HUES48 (cell line): ENCODE data around the gene ZNF23.

Source experiments
- H3K27ac ChIP-seq: one replicate; pipeline ENCODE4 v1.7.0; 2013; ENCODE audit warnings: low read depth, low read length, inconsistent platforms
- H3K27me3 ChIP-seq: 2 replicates; pipeline ENCODE4 v1.6.1; 2013; ENCODE audit warnings: mild to moderate bottlenecking, low read length; ENCODE audit not compliant: control insufficient read depth, insufficient read depth
- H3K36me3 ChIP-seq: 2 replicates; pipeline ENCODE4 v1.6.1; 2013; ENCODE audit warnings: low read length; ENCODE audit not compliant: control insufficient read depth, insufficient read depth
- H3K4me1 ChIP-seq: 2 replicates; pipeline ENCODE4 v1.6.1; 2013; ENCODE audit warnings: mild to moderate bottlenecking, low read length; ENCODE audit not compliant: control insufficient read depth, insufficient read depth
- H3K4me3 ChIP-seq: 2 replicates; pipeline ENCODE4 v1.5.1; 2013; ENCODE audit warnings: mild to moderate bottlenecking, low read depth, low read length
- H3K9ac ChIP-seq: 2 replicates; pipeline ENCODE4 v1.6.1; 2013; ENCODE audit warnings: mild to moderate bottlenecking, low read depth, low read length, moderate library complexity
- H3K9me3 ChIP-seq: 2 replicates; pipeline ENCODE4 v1.6.1; 2013; ENCODE audit warnings: low read length; ENCODE audit not compliant: control insufficient read depth, insufficient read depth

ZNF23 gene

DNA sequence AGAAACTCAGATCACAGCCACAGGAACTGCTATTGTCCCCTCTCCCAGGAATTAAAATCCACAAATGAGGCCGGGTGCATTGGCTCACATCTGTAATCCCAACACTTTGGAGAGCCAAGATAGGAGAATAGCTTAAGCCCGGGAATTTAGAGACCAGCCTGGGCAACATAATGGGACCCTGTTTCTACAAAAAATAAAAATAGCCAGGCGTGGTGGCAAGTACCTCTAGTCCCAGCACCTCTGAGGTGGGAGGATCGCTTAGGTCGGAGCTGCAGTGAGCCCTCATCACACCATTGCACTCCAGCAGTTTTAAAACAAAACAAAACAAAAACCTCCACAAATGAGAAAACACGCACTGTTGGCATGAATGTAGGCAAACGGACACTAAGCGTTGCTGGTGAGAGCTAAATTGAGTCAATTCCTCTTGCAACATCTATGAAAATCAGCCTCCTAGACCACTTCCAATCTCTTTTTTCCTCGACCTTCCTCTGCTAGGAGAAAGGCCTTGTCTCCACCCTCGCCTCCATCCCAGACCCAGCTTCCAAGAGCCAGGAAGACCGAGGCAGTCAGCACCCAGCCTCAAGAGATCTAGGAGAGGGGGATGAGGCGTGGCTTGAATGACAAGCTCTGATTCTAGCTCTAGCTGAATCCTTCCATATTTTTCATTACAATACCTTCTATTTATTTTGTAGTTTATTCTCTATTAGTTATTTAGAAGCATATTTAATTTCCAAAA, 35.0 kb downstream of the ZNF23 start:
- Histone ChIP-seq H3K9ac (no peak overlapping the region), H3K9me3 (no peaks in the 10 kb centered on the region), H3K27ac (peak overlapping the region; percentile 9), H3K36me3 (no peaks in the 10 kb centered on the region), H3K4me1 (peaks cover 7% of the 10 kb centered on the region; the same call in 1 of the 2 replicates), H3K27me3 (peaks cover 9% of the 10 kb centered on the region), H3K4me3 (no peak overlapping the region; the same call in 1 of the 2 replicates)

DNA sequence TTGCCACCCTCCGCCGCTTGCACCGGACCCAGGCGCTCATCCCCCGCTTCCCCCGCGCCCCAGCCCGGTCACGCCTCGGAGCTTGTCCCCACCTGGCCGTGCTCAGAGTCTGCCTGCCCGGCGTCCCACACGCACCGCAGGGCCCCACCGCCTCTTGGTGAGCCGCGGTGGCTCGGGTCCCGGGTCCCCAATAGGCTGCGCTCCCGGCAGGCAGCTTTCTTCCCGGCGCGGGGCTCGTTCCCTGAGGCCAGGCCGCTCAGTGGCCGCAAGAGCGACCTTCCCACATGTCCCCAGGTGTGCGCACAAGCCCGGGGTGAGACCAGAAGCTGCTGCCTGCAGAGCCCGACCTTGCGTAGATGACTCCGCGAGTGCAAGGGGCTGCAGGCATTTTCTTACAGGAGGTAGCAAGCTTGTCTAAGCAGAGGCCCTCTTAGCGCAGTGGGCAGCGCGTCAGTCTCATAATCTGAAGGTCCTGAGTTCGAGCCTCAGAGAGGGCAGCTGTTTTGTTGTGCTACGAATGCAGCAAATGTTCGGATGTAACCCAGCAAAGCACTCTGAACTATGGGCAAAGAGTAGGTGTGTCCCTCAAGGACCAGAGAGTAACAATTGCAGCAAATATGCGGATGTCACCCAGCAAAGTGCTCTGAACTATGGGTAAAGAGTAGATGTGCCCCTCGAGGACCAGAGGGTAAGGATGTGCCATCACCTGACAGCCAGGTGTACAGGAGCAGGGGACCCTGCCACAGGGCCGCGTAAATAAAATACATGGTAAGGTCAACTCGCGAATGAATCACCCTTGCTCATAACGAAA, 35.8 kb downstream of the ZNF23 start:
- Histone ChIP-seq H3K27ac (peak overlapping the region; percentile 9), H3K4me1 (peaks cover 7% of the 10 kb centered on the region; the same call in 1 of the 2 replicates), H3K4me3 (peak overlapping the region; percentile 75), H3K9ac (no peak overlapping the region; the same call in 1 of the 2 replicates), H3K36me3 (no peaks in the 10 kb centered on the region), H3K9me3 (no peaks in the 10 kb centered on the region), H3K27me3 (peaks cover 9% of the 10 kb centered on the region)

DNA sequence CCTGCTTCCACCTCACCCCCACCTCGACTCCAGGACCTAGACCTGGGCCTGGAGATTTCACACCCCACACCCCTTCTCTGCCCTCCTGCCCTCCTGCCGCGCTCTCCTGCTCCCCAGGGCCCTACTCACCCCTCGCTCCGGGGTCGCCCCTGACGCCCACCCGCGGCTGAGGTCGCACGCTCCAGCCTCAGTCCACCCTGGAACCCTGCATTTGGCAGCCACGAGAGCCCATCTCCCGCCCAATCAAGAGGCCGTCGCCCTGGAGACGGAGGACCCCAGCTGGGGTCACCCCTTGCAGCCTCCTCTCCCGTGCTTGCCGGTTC, 36.3 kb downstream of the ZNF23 start:
- peaks cover 9% of the 10 kb centered on the region for H3K27me3 ChIP-seq
- H3K9ac ChIP-seq = no peak overlapping the region
- H3K36me3 ChIP-seq = no peaks in the 10 kb centered on the region
- H3K27ac ChIP-seq = no peak overlapping the region
- no peaks in the 10 kb centered on the region for H3K9me3 ChIP-seq
- H3K4me1 ChIP-seq = peaks cover 7% of the 10 kb centered on the region; the same call in 1 of the 2 replicates
- H3K4me3 ChIP-seq = peak overlapping the region; percentile 75

DNA sequence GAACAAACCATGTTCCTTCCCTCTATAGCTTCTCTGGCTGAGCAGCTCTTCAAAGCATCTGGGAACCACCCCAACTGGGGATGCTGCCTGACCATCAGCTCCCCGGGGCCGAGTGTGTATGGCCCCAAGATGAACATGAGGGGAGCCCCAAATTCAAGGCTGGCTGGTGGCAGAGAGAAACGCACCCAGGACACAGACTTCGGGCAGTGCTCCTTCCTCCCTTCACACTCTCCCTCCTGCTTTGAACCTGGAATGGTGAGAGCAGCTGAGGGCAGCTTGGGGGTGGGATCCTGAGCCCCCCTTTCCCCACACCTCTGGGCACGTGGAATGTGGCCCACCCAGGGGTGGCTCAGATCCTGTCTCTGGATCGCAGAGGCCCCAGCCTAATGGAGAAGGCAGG, 37.4 kb downstream of the ZNF23 start:
- H3K27ac ChIP-seq = no peak overlapping the region
- H3K9ac ChIP-seq = no peak overlapping the region
- H3K36me3 ChIP-seq = no peaks in the 10 kb centered on the region
- no peaks in the 10 kb centered on the region for H3K9me3 ChIP-seq
- peaks cover 7% of the 10 kb centered on the region; the same call in 1 of the 2 replicates for H3K4me1 ChIP-seq
- peaks cover 9% of the 10 kb centered on the region for H3K27me3 ChIP-seq
- H3K4me3 ChIP-seq = no peak overlapping the region

DNA sequence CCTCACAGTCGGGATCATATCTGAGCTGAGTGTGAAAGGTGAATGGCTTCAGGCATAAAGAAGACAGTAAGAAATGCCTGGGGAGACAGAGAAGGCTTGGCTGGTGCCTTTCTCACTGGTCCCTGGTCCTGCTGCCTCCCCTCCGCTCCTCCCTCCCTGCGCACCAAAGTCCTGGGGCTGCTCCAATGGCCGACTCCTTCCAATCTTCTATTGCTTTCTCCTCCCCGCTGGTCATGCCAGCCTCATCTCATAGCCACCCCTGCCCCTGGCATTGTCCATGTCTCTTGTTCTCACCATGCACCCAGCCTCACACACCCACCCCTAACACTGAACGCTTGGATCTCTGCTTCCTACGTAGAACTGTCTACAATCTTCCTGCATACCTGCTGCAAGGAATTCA, 38.2 kb downstream of the ZNF23 start:
- H3K36me3 ChIP-seq = no peaks in the 10 kb centered on the region
- peaks cover 9% of the 10 kb centered on the region for H3K27me3 ChIP-seq
- H3K27ac ChIP-seq = no peak overlapping the region
- no peak overlapping the region for H3K9ac ChIP-seq
- peaks cover 7% of the 10 kb centered on the region; the same call in 1 of the 2 replicates for H3K4me1 ChIP-seq
- H3K4me3 ChIP-seq = no peak overlapping the region
- no peaks in the 10 kb centered on the region for H3K9me3 ChIP-seq

DNA sequence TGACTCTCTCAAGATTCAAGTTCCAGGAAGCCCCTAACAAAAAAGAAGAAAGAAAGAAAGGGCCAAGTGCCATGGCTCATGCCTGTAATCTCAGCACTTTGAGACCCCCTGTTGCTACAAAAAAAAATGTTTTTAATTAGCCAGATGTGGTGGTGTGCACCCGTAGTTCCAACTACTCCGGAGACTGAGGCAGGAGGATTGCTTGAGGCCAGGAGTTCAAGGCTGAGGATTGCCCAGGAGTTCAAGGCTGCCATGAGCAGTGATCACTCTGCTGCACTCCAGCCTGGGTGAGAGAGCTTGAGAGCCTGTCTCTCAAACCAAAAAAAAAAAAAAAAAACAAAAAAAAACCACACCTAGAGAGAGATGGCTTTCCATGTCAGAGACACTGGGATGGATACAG, 39.0 kb downstream of the ZNF23 start:
- Histone ChIP-seq H3K9me3 (no peaks in the 10 kb centered on the region), H3K4me1 (peaks cover 7% of the 10 kb centered on the region; the same call in 1 of the 2 replicates), H3K27ac (no peak overlapping the region), H3K27me3 (peaks cover 9% of the 10 kb centered on the region), H3K9ac (no peak overlapping the region), H3K36me3 (no peaks in the 10 kb centered on the region), H3K4me3 (no peak overlapping the region)

DNA sequence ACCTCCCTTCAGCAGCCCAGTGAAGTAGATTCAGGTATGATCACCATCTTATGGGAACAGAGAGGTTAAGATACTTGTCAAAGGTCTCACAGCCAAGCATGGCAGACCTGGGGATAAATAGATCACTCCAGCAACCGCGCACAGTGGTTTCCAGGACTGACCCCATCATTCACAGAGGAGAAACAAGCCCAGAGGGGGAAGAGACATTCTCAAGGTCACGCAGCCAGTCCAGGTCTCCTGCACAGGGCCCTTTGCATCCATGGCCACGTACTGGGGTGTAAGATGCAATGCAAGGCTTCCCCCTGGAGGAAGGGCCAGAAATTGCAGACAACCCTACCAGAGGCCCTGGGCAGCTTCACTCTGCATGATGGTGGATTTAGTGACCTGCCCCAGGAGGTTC, 40.1 kb downstream of the ZNF23 start:
- peaks cover 9% of the 10 kb centered on the region for H3K27me3 ChIP-seq
- peaks cover 3% of the 10 kb centered on the region; the same call in 1 of the 2 replicates for H3K4me1 ChIP-seq
- H3K9me3 ChIP-seq = no peaks in the 10 kb centered on the region
- no peaks in the 10 kb centered on the region for H3K36me3 ChIP-seq
- H3K9ac ChIP-seq = no peak overlapping the region
- H3K4me3 ChIP-seq = no peak overlapping the region
- no peak overlapping the region for H3K27ac ChIP-seq

DNA sequence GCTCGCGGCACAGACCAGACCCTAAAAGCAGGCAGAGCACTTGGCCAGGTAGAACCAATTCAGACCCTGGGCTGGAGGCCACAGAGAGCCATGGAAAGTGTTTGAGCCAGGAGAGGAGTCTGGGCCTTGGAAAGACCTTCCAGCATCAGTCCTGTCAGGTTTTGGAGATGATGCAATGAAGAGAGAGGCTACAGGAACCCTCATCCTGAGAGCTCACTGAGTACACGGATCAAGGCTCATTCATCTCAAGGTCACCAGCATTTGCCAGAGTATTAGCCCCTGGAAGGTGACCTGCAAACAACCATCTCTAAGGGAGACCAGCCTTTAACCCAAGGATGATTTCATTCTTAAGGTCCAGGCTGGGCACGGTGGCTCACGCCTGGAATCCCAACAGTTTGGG, 48.0 kb downstream of the ZNF23 start:
- Histone ChIP-seq H3K27ac (no peak overlapping the region), H3K36me3 (no peaks in the 10 kb centered on the region), H3K9ac (no peak overlapping the region), H3K9me3 (no peaks in the 10 kb centered on the region), H3K4me1 (no peaks in the 10 kb centered on the region), H3K4me3 (no peak overlapping the region), H3K27me3 (no peaks in the 10 kb centered on the region)

DNA sequence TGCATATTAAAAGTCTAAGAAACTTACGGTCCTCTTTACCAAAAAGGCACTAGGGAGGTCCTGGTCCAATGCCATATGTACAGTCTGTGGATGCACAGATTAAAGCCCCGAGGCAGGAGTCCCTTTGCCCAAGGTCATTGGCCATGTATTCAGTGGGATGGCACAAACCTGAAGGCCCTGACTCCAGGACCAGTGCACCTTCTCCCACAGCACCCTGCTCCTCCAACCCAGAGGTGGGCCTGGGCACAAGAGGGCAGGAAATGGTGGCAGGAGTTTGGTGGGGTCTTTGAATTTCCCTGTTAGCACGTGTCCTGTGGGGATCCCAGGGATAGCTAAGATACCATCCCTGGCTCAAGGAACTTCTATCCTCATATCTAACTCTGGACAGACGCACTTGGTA, 48.7 kb downstream of the ZNF23 start:
- Histone ChIP-seq H3K27me3 (no peaks in the 10 kb centered on the region), H3K9me3 (no peaks in the 10 kb centered on the region), H3K4me1 (no peaks in the 10 kb centered on the region), H3K9ac (no peak overlapping the region), H3K27ac (no peak overlapping the region), H3K4me3 (no peak overlapping the region), H3K36me3 (no peaks in the 10 kb centered on the region)

DNA sequence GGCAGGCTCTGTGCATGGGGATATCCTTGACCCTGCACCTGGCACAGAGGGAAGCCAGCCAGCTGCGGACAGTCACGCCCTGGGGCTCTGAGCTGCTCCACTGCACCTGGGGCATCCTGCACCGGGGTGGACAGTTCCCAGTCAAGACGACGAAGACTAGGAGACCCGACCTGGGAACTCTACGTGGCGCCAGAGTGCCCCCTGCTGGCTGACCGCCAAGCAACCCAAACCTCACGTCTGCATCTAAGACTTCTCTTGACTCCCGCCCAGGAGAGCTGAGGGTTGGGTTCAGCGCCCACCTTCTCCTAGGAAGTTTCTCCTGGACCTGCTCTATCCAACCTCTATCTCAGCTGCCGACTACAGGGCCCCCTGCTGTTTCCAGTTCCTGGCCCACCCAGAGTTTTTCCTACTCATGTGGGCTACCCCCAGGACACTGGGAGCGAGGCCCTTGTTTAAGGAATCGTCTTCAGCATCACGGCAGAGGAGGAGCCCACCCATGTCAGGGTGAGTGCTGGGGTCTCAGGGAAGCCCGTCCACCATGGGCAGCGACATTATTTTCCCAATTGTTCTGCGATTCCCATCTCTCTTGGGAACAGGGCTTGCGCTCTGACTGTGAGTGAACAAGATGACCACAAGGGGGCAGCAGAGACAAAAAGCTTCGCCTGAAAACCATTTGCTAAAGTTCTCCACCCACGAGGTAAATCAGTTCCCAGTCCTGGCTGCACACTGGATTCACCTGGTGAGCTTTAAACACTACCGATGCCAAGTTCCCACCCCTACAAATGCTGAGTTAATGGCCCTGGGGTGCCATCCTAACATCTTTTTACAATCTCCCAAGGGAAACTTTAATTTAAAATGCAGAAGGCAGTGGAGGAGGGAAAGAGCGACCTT, 49.5 kb downstream of the ZNF23 start:
- H3K27me3 ChIP-seq = no peaks in the 10 kb centered on the region
- no peaks in the 10 kb centered on the region for H3K4me1 ChIP-seq
- no peak overlapping the region for H3K27ac ChIP-seq
- H3K9me3 ChIP-seq = no peaks in the 10 kb centered on the region
- peak overlapping the region; percentile 63 for H3K4me3 ChIP-seq
- no peaks in the 10 kb centered on the region for H3K36me3 ChIP-seq
- peak overlapping the region; percentile 7; the same call in 1 of the 2 replicates for H3K9ac ChIP-seq
